ENCODE measurements around the gene CD7.

- TF ChIP-seq CTCF (IDR thresholded peaks at IDR 0.05) = no peak
- TF ChIP-seq POLR2A (IDR thresholded peaks at IDR 0.05) = no peak
These were observed 39.5 kb upstream of the CD7 start for GRCh38 chr17:82356845-82357355.

Measured in body of pancreas (tissue), 4 donors.